ENCODE data around the gene C20orf96. TPM values are rescaled to one million over a fixed set of nuclear protein-coding genes. Genes with fewer than 3 reads are reported as not detected.

C20orf96 gene
- total and polyA plus RNA-seq, 2 donors (not counting 3 experiments of a cell fraction or from before 2014, with no cell fraction given), result 17.0 to 17.2 TPM

DNA sequence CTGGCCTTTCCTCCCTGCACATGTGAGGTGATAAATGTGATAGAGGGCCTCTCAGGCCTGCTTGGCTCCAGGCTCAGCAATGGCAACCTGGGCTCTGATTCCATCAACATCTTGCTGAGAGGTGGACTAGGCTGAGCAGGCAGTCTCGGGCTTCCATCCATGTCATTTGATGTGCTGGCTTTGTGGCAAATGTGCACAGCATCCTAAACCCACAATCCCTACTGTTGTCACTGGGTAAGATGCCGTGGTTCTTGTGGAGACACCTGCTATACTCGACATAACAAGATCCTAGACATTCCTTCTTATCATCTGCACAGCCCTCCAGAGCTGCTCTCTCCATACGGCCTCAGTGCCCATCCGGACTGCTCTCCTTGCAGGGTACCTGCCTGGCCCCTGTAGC lies 4.1 kb upstream of the C20orf96 start:
- POLR2A ChIA-PET, result no interaction called here

DNA sequence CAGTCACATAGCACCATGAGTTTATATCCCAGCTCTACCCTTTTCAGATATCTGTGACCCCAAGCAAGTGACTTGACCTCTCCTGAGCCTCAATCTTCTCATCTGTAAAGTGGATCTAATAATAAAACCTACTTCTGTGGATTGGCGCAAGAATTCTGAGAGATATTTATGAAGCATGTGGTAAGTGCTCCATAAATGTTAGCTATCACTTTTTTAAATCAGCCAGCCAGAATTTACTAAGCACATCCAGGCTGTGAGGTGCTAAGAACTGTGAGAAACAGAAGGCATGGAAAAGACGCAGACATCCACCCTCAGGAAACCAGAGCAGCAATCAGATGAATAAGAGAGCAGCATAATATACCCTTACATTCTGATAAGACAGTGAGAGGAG lies 862 bp downstream of the C20orf96 start:
- ChIA-PET POLR2A (interaction anchor here (0.8 kb wide), 1 partner anchor 34 kb away, joined by 3 read pairs; no protein-coding TSS in a partner anchor), CTCF (interaction anchor here (1.9 kb wide), 1 partner anchor 23 kb away, joined by 5 read pairs; no protein-coding TSS in a partner anchor)
- H3K9me3 ChIP-seq (replicated peaks; ENCODE audit: control insufficient read depth, insufficient read depth, low read length), result no peaks in the 10 kb centered on the region
- H3K79me2 ChIP-seq (ENCODE audit: control insufficient read depth, insufficient read depth, low read length), result peaks cover 11% of the 10 kb centered on the region
- TF ChIP-seq, protein P1, sequence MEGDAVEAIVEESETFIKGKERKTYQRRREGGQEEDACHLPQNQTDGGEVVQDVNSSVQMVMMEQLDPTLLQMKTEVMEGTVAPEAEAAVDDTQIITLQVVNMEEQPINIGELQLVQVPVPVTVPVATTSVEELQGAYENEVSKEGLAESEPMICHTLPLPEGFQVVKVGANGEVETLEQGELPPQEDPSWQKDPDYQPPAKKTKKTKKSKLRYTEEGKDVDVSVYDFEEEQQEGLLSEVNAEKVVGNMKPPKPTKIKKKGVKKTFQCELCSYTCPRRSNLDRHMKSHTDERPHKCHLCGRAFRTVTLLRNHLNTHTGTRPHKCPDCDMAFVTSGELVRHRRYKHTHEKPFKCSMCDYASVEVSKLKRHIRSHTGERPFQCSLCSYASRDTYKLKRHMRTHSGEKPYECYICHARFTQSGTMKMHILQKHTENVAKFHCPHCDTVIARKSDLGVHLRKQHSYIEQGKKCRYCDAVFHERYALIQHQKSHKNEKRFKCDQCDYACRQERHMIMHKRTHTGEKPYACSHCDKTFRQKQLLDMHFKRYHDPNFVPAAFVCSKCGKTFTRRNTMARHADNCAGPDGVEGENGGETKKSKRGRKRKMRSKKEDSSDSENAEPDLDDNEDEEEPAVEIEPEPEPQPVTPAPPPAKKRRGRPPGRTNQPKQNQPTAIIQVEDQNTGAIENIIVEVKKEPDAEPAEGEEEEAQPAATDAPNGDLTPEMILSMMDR (IDR thresholded peaks at IDR 0.05; ENCODE audit: extremely low read depth in 1 of 2, insufficient read depth in 1 of 2, low read depth in 1 of 2, low read length in 2 of 2), result no peak
- TF ChIP-seq EZH2 (IDR thresholded peaks at IDR 0.05; ENCODE audit: borderline replicate concordance, low read depth, low read length, severe bottlenecking), result no peak
- peak overlapping the region; percentile 82 to 98 (median 87) for H3K4me3 ChIP-seq (replicated peaks in 1 of 3; ENCODE audit: insufficient read depth in 1 of 3, low read depth in 1 of 3, low read length in 3 of 3)
- no peak for DNase-seq (ENCODE audit: low read depth, low spot score)
- H3K36me3 ChIP-seq (ENCODE audit: control insufficient read depth in 2 of 2, extremely low read depth in 1 of 2, insufficient read depth in 2 of 2, low read length in 2 of 2), result no peaks in the 10 kb centered on the region
- peaks cover 27% of the 10 kb centered on the region for H3K4me1 ChIP-seq (ENCODE audit: control insufficient read depth, extremely low read depth, insufficient read depth, low read length)
- no peaks in the 10 kb centered on the region for H3K9me1 ChIP-seq (replicated peaks; ENCODE audit: control insufficient read depth, extremely low read depth, insufficient read depth, low read length)
- dilution Hi-C loops (cut with MboI; ENCODE audit: extremely low pct_ligation_motif_present, low sequenced_read_pairs), result no loop called here
- intact Hi-C loops (cut with micrococcal nuclease), result loop anchor here (1.0 kb wide), 3 partner anchors 9 to 38 kb away; no protein-coding TSS in a partner anchor
- peak overlapping the region; percentile 54 for H3K27ac ChIP-seq (ENCODE audit: insufficient read depth, low read depth, low read length)
- H3K4me2 ChIP-seq (ENCODE audit: insufficient read depth, low read length), result peak overlapping the region; percentile 86
- H3K9ac ChIP-seq (replicated peaks; ENCODE audit: extremely low read depth, insufficient read depth, low read length), result peak overlapping the region; percentile 78
- peak overlapping the region; percentile 87 for H2AFZ ChIP-seq (ENCODE audit: low read depth, low read length)
- H4K20me1 ChIP-seq (replicated peaks; ENCODE audit: control insufficient read depth, extremely low read depth, insufficient read depth, low read length), result no peaks in the 10 kb centered on the region
- peak; percentile 76 for FAIRE-seq
- no TSS peak for BruUV-seq (replicated peaks)
- no peaks in the 10 kb centered on the region for H3K27me3 ChIP-seq (ENCODE audit: control insufficient read depth in 2 of 2, insufficient read depth in 2 of 2, low read length in 2 of 2)

More for the DNA sequence above, 4.1 kb upstream of the C20orf96 start:
- Histone ChIP-seq H3K4me2 (ENCODE audit: insufficient read depth, low read length) (no peak overlapping the region), H3K4me1 (ENCODE audit: control insufficient read depth, extremely low read depth, insufficient read depth, low read length) (peaks cover 33% of the 10 kb centered on the region), H3K9ac (replicated peaks; ENCODE audit: extremely low read depth, insufficient read depth, low read length) (no peak overlapping the region), H3K4me3 (replicated peaks in 1 of 3; ENCODE audit: insufficient read depth in 1 of 3, low read depth in 1 of 3, low read length in 3 of 3) (no peak overlapping the region), H2AFZ (ENCODE audit: low read depth, low read length) (no peak overlapping the region), H3K79me2 (ENCODE audit: control insufficient read depth, insufficient read depth, low read length) (peaks cover 27% of the 10 kb centered on the region), H3K36me3 (ENCODE audit: control insufficient read depth in 2 of 2, extremely low read depth in 1 of 2, insufficient read depth in 2 of 2, low read length in 2 of 2) (no peaks in the 10 kb centered on the region), H4K20me1 (replicated peaks; ENCODE audit: control insufficient read depth, extremely low read depth, insufficient read depth, low read length) (no peaks in the 10 kb centered on the region), H3K27ac (ENCODE audit: insufficient read depth, low read depth, low read length) (no peak overlapping the region), H3K9me3 (replicated peaks; ENCODE audit: control insufficient read depth, insufficient read depth, low read length) (no peaks in the 10 kb centered on the region), H3K27me3 (ENCODE audit: control insufficient read depth in 2 of 2, insufficient read depth in 2 of 2, low read length in 2 of 2) (no peaks in the 10 kb centered on the region), H3K9me1 (replicated peaks; ENCODE audit: control insufficient read depth, extremely low read depth, insufficient read depth, low read length) (no peaks in the 10 kb centered on the region)
- CTCF ChIA-PET, result interaction anchor here (2.1 kb wide), 1 partner anchor 36 kb away, joined by 8 read pairs; no protein-coding TSS in a partner anchor
- no peak for TF ChIP-seq FOS (IDR thresholded peaks at IDR 0.05; ENCODE audit: borderline replicate concordance, insufficient read depth, low read length)
- no peak for TF ChIP-seq POLR2A (IDR thresholded peaks at IDR 0.05; ENCODE audit: low read depth, low read length)
- no peak for TF ChIP-seq JUN (IDR thresholded peaks at IDR 0.05; ENCODE audit: borderline replicate concordance, insufficient read depth, insufficient read length, low read depth)
- TF ChIP-seq POLR2AphosphoS5 (IDR thresholded peaks at IDR 0.05; ENCODE audit: insufficient read depth, low read depth, low read length), result no peak
- no peak for TF ChIP-seq MYC (IDR thresholded peaks at IDR 0.05; ENCODE audit: low read depth, low read length)
- no peak for TF ChIP-seq EZH2 (IDR thresholded peaks at IDR 0.05; ENCODE audit: borderline replicate concordance, low read depth, low read length, severe bottlenecking)
- TF ChIP-seq, protein P2, sequence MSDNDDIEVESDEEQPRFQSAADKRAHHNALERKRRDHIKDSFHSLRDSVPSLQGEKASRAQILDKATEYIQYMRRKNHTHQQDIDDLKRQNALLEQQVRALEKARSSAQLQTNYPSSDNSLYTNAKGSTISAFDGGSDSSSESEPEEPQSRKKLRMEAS (IDR thresholded peaks at IDR 0.05; ENCODE audit: insufficient read depth, insufficient read length), result no peak
- no peak for DNase-seq (ENCODE audit: low read depth, low spot score)
- no peak for FAIRE-seq
- intact Hi-C loops (cut with micrococcal nuclease) (no loop called here), dilution Hi-C loops (cut with MboI; ENCODE audit: extremely low pct_ligation_motif_present, low sequenced_read_pairs) (no loop called here)
- BruUV-seq (replicated peaks), result no TSS peak
